SU-DHL-6 (cell line): ENCODE data around the gene BTBD1.

ENCODE experiments used
- H2AFZ ChIP-seq: fragments of 200-600 bp; sonication (generic); 2 replicates; pipeline ENCODE4 v1.6.1; 2014; ENCODE audit warnings: low read depth, mild to moderate bottlenecking, moderate library complexity, mixed read lengths, antibody characterized with exemption, low read length; ENCODE audit not compliant: severe bottlenecking
- H3F3A ChIP-seq: fragments of 200-600 bp; shearing (Covaris generic); 2 replicates; pipeline ENCODE4 v1.6.0; 2016; ENCODE audit warnings: antibody characterized with exemption, mild to moderate bottlenecking; ENCODE audit not compliant: insufficient read depth
- H3K27ac ChIP-seq: fragments of 200-600 bp; sonication (generic); 2 replicates; pipeline ENCODE4 v1.5.1; 2016; ENCODE audit warnings: low read depth, mild to moderate bottlenecking, low read length, moderate library complexity, mixed read lengths
- H3K27me3 ChIP-seq: fragments of 200-600 bp; sonication (generic), shearing (Covaris generic); 2 replicates; pipeline ENCODE4 v1.6.0; 2014; ENCODE audit warnings: mild to moderate bottlenecking, low read length
- H3K36me3 ChIP-seq: fragments of 200-600 bp; sonication (generic); 2 replicates; pipeline ENCODE4 v1.6.1; 2014; ENCODE audit warnings: mild to moderate bottlenecking, low read length, mixed read lengths
- H3K4me2 ChIP-seq: fragments of 300-600, 200-600 bp; shearing (Covaris generic), sonication (generic); 2 replicates; pipeline ENCODE4 v1.6.0; 2014; ENCODE audit warnings: low read length, low read depth, mild to moderate bottlenecking; ENCODE audit not compliant: poor library complexity, severe bottlenecking
- H3K4me3 ChIP-seq: fragments of 200-600 bp; sonication (generic); 2 replicates; pipeline ENCODE4 v1.5.1; 2014; ENCODE audit warnings: antibody characterized with exemption, low read length, mild to moderate bottlenecking, mixed read lengths; ENCODE audit not compliant: insufficient read depth, poor library complexity, severe bottlenecking
- H3K79me2 ChIP-seq: fragments of 200-600 bp; sonication (generic); 2 replicates; pipeline ENCODE4 v1.6.1; 2014; ENCODE audit warnings: mild to moderate bottlenecking, low read length, moderate library complexity; ENCODE audit not compliant: insufficient read depth
- H3K9ac ChIP-seq: fragments of 200-600 bp; sonication (generic); 2 replicates; pipeline ENCODE4 v1.7.0; 2014; ENCODE audit warnings: mild to moderate bottlenecking, low read length
- H3K9me2 ChIP-seq: fragments of 200-600 bp; sonication (generic); replicated peaks from 2 replicates; pipeline ENCODE4 v1.6.1; 2014; ENCODE audit warnings: low read length; ENCODE audit not compliant: insufficient read depth
- H3K9me3 ChIP-seq: fragments of 200-600 bp; sonication (generic); 2 replicates; pipeline ENCODE4 v1.6.1; 2014; ENCODE audit warnings: low read length, mixed read lengths; ENCODE audit not compliant: insufficient read depth
- H4K20me1 ChIP-seq: fragments of 200-600 bp; sonication (generic); 2 replicates; pipeline ENCODE4 v1.6.1; 2014; ENCODE audit warnings: low read depth, mild to moderate bottlenecking, antibody characterized with exemption, low read length, moderate library complexity, mixed read lengths
- CTCF ChIP-seq: fragments of 200-600 bp; sonication (generic); IDR thresholded peaks from one replicate; pipeline ENCODE4 v1.5.1; 2017; ENCODE audit warnings: antibody characterized with exemption, mild to moderate bottlenecking, low read length, moderate library complexity; ENCODE audit not compliant: insufficient read depth, poor library complexity, severe bottlenecking
- EZH2phosphoT487 ChIP-seq: fragments of 200-600 bp; sonication (generic), shearing (Covaris generic); conservative IDR thresholded peaks from 2 replicates; pipeline ENCODE4 v1.6.1; 2018; ENCODE audit warnings: mild to moderate bottlenecking, antibody characterized with exemption, low read length, moderate library complexity, mixed read lengths

The BTBD1 gene

GRCh38 chr15:83066734-83067637, at the start of gene BTBD1:
BTBD1 (minus strand) TSS chr15:83067252; CDS start chr15:83067151, 101 bp downstream.
- H3K27ac ChIP-seq, result peak within 1 kb of the TSS; percentile 80
- no peaks in the 10 kb centered on the region for H3K9me2 ChIP-seq
- no peaks in the 10 kb centered on the region for H3K9me3 ChIP-seq
- no peaks in the 10 kb centered on the region for H3K36me3 ChIP-seq
- H3K4me3 ChIP-seq, result peak within 1 kb of the TSS; percentile 97
- TF ChIP-seq CTCF (no peak), EZH2phosphoT487 (no peak)
- peak within 1 kb of the TSS; percentile 89 for H3K4me2 ChIP-seq
- peaks cover 5% of the 10 kb centered on the region; the same call in 1 of the 2 replicates for H3F3A ChIP-seq
- H3K9ac ChIP-seq, result peak within 1 kb of the TSS; percentile 98
- H3K27me3 ChIP-seq, result no peaks in the 10 kb centered on the region
- H3K79me2 ChIP-seq, result peaks cover 50% of the 10 kb centered on the region
- peak within 1 kb of the TSS; percentile 78 for H2AFZ ChIP-seq
- peaks cover 31% of the 10 kb centered on the region for H4K20me1 ChIP-seq

- no peak overlapping the region for H3K4me2 ChIP-seq
- H3F3A ChIP-seq, result no peaks in the 10 kb centered on the region
- no peak overlapping the region for H3K9ac ChIP-seq
- TF ChIP-seq CTCF (no peak), EZH2phosphoT487 (no peak)
- H2AFZ ChIP-seq, result no peak overlapping the region
- H3K9me2 ChIP-seq, result no peaks in the 10 kb centered on the region
- H3K27me3 ChIP-seq, result no peaks in the 10 kb centered on the region; the same call in 1 of the 2 replicates
- no peaks in the 10 kb centered on the region for H4K20me1 ChIP-seq
- no peak overlapping the region for H3K27ac ChIP-seq
- H3K4me3 ChIP-seq, result no peak overlapping the region
- no peaks in the 10 kb centered on the region for H3K9me3 ChIP-seq
- H3K36me3 ChIP-seq, result no peaks in the 10 kb centered on the region
- H3K79me2 ChIP-seq, result no peaks in the 10 kb centered on the region
Observed at GRCh38 chr15:83115831-83116565, 48.9 kb upstream of the BTBD1 start.

- Histone ChIP-seq H4K20me1 (no peaks in the 10 kb centered on the region), H3K9me2 (no peaks in the 10 kb centered on the region), H3K79me2 (no peaks in the 10 kb centered on the region), H3K27me3 (no peaks in the 10 kb centered on the region; the same call in 1 of the 2 replicates), H2AFZ (no peak overlapping the region), H3F3A (no peaks in the 10 kb centered on the region), H3K4me2 (no peak overlapping the region), H3K4me3 (no peak overlapping the region), H3K9me3 (no peaks in the 10 kb centered on the region), H3K36me3 (no peaks in the 10 kb centered on the region), H3K27ac (no peak overlapping the region), H3K9ac (no peak overlapping the region)
- no peak for TF ChIP-seq EZH2phosphoT487
- no peak for TF ChIP-seq CTCF
Observed at GRCh38 chr15:83115410-83115809, 48.4 kb upstream of the BTBD1 start.
